Choroid plexus epithelial cell (primary cell): ENCODE results near the gene TCOF1.

Experiments
- DNase-seq: peaks from one replicate; pipeline ENCODE4 v3.0.0-alpha.2; 2010; ENCODE audit warnings: low read depth
- H3K4me3 ChIP-seq: 2 replicates; pipeline ENCODE4 v1.5.1; 2011; ENCODE audit warnings: low read depth, mild to moderate bottlenecking, control low read depth, low read length, moderate library complexity
- CTCF ChIP-seq: conservative IDR thresholded peaks from 2 replicates; pipeline ENCODE4 v1.5.1; 2011; ENCODE audit warnings: low read depth, mild to moderate bottlenecking, control low read depth, inconsistent platforms, low read length, moderate library complexity

Gene TCOF1

GRCh38 chr5:150443242-150444075 lies 86.0 kb downstream of the TCOF1 start:
- DNase-seq, result no peak
- no peak for TF ChIP-seq CTCF
- H3K4me3 ChIP-seq, result no peak overlapping the region

DNA sequence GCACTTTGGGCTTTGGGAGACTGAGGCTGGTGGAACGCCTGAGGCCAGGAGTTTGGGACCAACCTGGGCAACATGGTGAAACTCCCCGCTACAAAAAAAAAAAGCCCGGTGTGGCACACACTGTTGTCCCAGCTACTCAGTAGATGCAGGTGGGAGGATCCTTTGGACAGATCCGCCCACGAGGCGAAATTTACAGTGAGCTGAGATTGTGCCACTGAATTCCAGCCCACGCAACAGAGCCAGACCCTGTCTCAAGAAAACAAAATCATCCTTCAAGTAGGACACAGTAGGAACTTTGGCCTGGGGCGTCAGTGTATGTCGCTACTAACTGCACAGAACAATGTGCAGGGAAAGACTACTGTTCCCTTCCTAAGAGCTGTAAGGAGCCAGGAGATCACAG lies 87.3 kb downstream of the TCOF1 start:
- H3K4me3 ChIP-seq, result no peak overlapping the region
- no peak for DNase-seq
- TF ChIP-seq CTCF, result no peak

DNA sequence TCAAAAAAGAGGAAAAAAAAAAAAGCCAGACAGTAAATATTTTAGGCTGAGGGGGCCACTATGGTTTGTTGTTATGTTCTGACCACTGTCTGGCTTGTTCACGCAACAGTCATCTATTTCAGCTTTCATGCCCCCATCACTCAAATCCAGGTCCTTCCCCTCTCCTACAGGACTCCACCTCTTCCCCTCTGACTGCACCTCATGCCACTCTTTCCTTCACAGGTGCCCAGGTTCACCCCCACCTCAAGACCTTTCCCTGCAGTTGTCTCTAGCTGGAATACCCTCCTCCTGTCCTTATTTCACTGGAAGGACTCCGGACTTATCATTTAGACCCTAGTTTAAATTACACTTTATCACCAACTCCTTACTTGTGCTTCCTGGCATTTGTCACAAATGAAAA lies 88.6 kb downstream of the TCOF1 start:
- no peak overlapping the region for H3K4me3 ChIP-seq
- no peak for TF ChIP-seq CTCF
- DNase-seq, result no peak

DNA sequence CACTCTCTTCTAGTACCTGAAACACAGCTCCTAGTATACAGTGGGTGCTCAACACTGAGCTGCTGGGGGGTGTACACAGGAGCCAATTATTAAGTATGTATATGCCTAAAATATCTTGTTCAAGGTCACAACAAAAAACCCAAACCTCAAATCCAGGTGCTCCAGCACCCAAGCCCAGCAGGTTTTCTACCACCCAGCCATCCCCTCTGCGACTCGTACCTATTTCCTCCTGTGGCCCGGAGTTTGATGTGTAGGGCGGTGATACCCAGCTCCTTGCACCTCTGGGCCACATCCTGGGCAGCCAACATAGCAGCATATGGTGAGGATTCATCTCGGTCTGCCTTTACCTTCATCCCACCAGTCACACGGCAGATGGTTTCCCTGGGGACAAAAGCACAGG lies 89.1 kb downstream of the TCOF1 start:
- DNase-seq, result no peak
- H3K4me3 ChIP-seq, result no peak overlapping the region
- TF ChIP-seq CTCF, result no peak

DNA sequence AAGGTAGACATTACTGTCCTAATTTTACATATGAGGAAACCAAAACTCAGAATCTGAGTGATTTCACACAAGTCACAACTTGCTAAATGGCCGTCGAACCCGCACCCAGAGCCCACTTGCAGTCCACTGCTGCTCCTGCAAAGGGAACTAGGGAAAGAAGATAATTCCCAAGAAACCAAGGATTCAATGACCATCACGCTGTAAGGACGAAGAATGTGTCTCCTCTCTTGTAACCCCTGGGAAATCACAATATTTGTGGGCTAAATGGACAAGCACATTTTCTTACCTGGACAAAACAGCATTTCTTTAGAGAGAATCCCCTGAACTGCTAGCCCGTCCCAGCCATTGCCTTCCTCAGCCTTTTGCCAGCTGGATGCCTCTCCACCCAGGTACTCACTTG lies 89.7 kb downstream of the TCOF1 start:
- H3K4me3 ChIP-seq, result no peak overlapping the region
- TF ChIP-seq CTCF, result no peak
- DNase-seq, result no peak

DNA sequence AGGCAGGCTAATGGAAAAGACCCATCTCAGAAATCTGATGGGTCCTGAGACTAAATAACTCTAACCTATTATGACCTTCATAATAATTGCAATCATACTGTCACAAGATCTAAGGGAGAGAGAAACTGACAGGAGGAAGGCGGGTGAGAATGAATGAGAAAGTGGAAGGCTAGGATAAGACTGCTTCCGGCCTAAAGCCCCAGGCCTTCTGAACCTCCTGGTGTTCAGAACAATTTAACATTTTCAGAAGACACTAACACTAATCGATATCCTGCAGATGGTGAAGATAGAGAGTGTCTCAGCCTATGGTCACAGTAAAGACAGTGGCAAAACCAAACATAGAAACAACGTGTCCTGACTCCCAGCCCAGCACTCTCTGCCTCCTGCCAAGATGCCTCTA lies 90.8 kb downstream of the TCOF1 start:
- no peak for TF ChIP-seq CTCF
- peak overlapping the region; percentile 98 for H3K4me3 ChIP-seq
- DNase-seq, result peak; percentile 22

DNA sequence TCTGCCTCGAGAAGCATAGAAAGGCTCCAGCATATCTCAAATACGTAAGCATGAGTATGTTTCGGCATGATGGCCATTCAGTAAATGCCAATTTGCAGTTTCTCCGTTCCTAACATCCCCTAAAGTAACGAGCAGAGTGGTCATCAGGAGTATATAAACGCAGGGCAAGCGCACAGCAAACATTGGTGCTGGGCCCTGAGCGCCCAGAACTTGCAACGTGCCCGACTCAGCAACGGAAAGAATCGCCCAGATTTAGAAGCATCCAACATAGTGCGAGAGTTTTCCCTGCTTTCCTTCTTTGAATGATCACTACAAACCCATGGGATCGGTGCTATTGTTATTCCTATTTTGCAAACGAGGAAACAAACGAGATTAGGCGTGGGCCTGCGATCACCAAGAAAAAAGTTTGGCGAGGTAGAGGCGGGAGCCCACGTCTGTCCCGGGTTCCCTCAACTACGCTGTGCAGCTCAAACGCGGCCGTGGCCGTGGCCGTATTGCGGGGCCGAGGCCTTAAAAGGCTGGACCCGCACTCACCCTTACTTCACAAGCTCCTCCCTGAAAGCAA lies 91.5 kb downstream of the TCOF1 start:
- DNase-seq, result peak; percentile 43
- no peak for TF ChIP-seq CTCF
- peak overlapping the region; percentile 98 for H3K4me3 ChIP-seq
